NK-92 (cell line): Measurements from ENCODE around the gene SLC25A3.
A peak's percentile ranks its signal among the peaks of the same experiment; 100 is the strongest.
"Not testable (repeated sequence)": the region's sequence is repeated elsewhere in the genome, so short reads cannot be mapped to it uniquely, and the experiment has no call there.

Experiments
- DNase-seq: peaks from one replicate; lab custom pipeline; 2025; ENCODE audit not compliant: unreplicated experiment; lab: John Stamatoyannopoulos, UW

Gene SLC25A3

DNA sequence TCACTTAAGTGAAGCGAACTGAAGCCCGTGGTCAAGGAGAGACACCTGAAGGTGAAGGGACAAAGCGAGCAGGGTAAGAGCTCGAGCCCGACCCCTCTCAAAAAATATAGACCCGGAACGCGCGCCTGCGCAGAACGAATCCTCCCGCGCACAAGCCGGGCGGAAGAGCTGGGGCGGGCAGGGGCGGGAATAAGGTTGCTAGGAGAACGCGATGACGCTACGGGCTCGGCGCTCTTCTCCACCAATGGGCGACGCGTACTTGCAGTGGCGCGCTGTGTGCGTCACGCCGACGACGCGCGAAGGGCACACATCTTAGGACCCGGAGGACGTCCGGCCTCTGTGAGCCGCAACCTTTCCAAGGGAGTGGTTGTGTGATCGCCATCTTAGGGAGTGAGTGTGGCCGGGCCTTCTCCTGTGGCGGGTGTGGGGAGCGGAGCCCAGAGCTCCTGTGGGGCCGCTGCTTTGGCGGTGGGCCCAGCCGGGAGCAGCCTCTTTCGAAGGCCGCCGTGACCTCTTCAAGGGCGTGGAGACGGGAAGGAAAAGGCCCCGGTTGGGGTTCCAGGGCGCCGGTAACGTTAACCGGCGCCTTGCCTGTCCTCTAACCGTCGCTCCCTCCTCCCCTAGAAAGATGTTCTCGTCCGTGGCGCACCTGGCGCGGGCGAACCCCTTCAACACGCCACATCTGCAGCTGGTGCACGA is at the start of gene SLC25A3:
Gene SLC25A3, plus strand, starts transcription at position 336 of the 699 bp plus-strand sequence. Its CDS starts 293 bp downstream, at position 629.
- DNase-seq = peak; percentile 50

- no peak for DNase-seq
Observed at GRCh38 chr12:98543701-98544100, 49.8 kb upstream of the SLC25A3 start.

- no peak for DNase-seq
Observed at GRCh38 chr12:98544751-98545150, 48.7 kb upstream of the SLC25A3 start.

DNA sequence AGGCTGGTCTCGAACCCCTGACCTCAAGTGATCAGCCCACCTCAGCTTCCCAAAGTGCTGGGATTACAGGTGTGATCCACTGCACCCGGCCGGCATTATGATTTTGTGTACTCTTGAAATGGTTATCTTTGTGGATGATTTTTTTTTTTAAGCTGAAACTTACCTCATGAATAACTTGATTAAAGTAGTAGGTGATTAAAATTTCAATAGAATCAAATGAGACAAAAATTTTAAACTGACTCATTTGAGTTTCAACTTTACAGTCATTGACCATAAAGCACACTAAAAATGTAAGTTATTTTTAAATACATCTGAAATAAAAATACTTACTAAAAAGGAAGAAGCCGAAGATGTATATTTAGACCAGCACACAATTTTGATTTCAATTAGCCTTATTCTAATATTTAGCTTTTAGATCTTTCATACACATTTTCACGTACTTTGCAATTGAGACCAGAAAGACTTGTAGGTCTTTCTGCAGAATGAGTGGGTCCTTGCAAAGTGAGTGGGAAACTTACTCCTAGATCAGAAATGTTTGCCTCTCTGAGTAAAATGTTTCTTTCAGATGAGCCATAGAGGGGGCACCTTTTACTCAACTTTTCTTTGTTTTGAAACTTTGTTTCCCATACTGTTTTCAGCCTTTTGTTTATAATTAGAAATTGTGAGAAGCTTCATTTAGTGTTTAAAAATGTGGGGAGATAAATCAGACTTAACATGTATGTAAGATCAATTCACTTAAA is 43.9 kb upstream of the SLC25A3 start:
- DNase-seq = no peak

DNA sequence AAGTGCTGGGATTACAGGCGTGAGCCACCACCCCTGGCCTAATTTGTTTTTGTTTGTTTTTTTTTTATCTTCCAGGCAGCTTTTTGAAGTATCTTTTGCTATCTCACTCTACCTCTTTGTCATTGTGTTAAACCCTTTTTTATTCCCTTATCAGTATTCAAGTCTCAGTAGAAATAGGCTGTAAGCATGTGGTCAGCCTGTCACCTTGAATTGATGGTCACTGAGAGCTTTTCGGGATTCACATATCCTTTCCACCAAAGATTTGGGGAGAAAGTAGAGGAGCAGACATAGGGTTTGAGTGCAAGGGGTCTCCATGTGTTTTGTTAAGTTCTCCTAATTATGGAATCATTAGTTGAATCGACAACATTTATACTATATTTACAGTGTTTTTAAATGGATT is 41.7 kb upstream of the SLC25A3 start:
- no peak for DNase-seq

DNA sequence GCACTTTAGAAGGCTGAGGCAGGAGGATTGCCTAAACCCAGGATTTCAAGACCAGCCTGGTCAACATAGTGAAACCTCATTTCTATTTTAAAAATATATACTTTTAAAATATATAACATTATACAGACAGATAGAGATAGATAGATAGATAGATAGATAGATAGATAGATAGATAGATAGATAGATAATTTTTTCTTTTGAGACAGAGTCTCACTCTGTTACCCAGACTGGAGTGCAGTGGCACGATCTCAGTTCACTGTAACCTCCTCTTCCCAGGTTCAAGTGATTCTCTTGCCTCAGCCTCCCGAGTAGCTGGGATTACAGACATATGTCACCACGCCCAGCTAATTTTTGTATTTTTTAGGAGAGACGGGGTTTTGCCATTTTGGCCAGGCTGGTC is 35.4 kb upstream of the SLC25A3 start:
- not testable (repeated sequence) for DNase-seq

- DNase-seq = no peak
Observed at GRCh38 chr12:98559666-98560065, 33.8 kb upstream of the SLC25A3 start.

- no peak for DNase-seq
Observed at GRCh38 chr12:98561846-98562245, 31.6 kb upstream of the SLC25A3 start.

GRCh38 chr12:98572010-98572409 is 21.5 kb upstream of the SLC25A3 start:
- DNase-seq = no peak

DNA sequence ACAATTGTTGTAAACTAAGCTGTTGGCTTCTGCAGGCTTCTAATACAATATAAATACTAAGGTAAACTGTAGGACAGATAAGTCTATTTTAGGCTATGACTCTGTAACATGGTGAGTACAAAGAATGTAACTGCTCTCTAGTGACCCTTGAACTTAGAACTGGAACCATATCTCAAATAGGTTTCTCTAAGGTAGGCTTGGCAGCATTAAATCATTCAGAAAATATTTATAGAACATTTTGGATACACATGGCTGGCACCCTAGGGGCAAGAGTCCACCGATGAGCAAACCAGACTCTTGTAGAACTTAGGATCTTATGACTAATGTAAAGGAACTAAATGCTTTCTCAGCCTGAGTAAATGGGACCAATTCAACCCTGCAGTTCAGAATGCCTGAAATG is 19.4 kb upstream of the SLC25A3 start:
- no peak for DNase-seq

DNA sequence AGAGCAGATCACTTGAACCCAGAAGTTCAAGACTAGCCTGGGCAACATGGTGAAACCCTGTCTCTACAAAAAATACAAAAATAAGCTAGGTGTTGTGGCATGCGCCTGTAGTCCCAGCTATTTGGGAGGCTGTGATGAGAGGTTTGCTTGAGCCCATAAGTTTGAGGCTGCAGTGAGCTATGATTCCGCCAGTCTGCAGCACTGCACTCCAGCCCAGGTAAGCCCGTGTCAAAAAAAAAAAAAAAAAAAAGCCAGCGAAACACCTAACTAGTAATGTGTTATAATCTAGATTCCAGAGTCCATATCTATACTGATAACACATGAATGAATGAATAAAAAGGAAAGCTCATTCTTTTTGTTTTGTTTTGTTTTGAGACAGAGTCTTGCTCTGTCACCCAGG is 18.5 kb upstream of the SLC25A3 start:
- DNase-seq = no peak

GRCh38 chr12:98576795-98577194 is 16.7 kb upstream of the SLC25A3 start:
- DNase-seq = not testable (repeated sequence)

DNA sequence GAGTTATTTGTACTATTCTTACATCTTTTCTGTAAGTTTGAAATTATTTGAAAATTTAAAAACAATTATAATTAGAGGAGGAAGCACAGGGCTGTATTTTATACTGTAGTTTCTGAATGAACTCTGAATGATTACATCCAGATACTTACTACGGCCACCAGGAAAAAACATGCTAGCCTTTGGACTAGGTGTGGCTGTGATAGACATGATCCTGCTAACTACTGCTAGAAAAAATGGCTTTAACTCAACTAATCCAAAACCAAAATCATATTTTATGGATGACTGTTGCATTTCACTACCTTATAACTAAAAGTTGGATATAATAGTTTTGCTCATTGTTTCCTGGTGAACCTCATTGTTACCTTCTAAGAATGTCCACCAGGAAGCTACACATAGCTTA is 15.1 kb upstream of the SLC25A3 start:
- no peak for DNase-seq

DNA sequence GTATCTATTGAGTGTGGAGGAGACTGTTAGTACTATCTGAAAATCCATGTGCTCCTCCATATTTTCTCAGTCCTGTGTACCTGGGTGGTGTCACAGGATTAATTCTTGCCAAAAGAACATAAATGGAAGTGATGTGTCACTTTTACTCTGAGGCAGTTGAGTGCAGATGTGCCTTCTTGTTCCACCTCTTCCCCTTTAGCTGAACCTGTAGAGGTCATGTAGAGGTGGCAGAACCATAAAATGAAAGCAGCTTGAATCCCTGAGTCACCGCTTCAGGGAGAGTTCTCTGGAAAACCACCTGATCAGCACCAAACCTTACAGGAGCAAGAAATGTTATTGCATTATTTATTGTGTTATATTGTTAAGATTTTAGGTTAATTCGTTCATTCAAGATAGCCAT is 14.7 kb upstream of the SLC25A3 start:
- no peak for DNase-seq

GRCh38 chr12:98579347-98579746 is 14.1 kb upstream of the SLC25A3 start:
- DNase-seq = no peak

- no peak for DNase-seq
Observed at GRCh38 chr12:98579835-98580234, 13.7 kb upstream of the SLC25A3 start.

- DNase-seq = no peak
Observed at GRCh38 chr12:98580695-98581094, 12.8 kb upstream of the SLC25A3 start.

GRCh38 chr12:98581101-98581500 is 12.4 kb upstream of the SLC25A3 start:
- no peak for DNase-seq

DNA sequence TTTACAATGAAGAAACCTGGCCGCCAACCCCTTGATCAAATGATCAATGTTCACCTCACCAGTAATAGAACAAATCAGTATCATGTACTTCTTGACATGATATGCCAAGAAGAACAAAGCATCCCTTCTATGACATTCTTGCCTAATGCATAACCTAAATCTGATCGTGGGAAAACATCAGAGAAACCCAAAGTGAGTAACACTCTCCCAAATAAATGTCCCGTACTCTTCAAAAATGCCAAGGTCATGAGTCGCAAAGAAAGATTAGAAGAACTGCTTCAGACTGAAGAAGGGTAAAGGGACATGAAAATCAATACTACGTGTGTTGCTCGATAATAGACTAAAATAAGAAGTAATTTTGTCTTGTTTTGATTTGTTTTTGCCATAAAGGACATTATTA is 11.4 kb upstream of the SLC25A3 start:
- no peak for DNase-seq

GRCh38 chr12:98587084-98587483 is 6.4 kb upstream of the SLC25A3 start:
- DNase-seq = no peak

DNA sequence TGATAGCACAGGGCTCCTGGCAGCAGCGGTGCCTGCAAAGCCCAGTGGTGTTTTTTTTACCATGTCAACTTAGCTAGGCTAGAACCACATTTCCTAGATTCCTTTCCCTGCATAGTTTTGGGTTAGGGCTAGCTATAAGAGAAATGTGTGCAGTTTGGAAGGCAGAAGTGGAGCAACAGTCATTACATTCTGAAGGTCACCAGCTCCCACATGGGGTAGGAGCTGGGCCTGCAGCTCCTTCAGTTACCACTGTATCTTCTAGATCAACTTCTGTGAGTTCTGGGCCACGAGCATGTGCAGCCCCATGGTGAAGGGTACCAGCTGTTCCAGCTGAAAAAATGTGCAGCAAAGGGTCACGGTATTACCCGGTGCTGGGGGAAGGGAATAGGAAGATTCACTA is 2.3 kb upstream of the SLC25A3 start:
- DNase-seq = no peak

DNA sequence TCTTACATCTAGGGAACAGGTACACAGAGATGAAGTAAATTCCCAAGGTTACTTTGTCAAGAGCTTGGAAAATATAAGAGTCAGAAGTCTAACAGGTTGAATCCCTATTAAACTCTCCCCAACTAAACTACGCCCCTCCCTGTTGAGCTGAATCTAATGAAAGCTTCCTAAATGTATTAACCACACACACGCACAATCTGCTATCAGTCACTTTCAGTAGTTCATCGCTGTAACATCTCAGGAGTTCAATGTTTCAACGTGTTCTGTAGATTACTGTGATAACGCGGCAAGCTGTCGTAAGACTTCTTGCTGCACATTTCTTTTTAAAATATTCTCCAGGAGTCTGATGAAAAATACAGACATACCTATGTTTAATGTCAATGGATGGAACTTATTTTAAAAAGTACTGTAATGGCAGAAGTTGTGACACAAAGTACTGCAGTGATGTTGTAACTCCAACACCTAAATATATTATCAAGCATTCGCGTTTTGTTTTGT is 612 bp upstream of the SLC25A3 start:
- DNase-seq = no peak
